Activated CD4-positive, alpha-beta T cell treated with anti-CD3 and anti-CD28 coated beads for 48 hours (primary cell): ENCODE results near the gene ACTA1.
"Not testable (repeated sequence)": the region's sequence is repeated elsewhere in the genome, so short reads cannot be mapped to it uniquely, and the experiment has no call there.

ENCODE experiments used
- DNase-seq: peaks from one replicate; pipeline ENCODE4 v3.0.0-alpha.2; 2020

Gene ACTA1

GRCh38 chr1:229438021-229438420, 4.1 kb upstream of the ACTA1 start:
- DNase-seq, result no peak

GRCh38 chr1:229437443-229437842, 3.5 kb upstream of the ACTA1 start:
- no peak for DNase-seq

- DNase-seq, result no peak
These were observed 2.3 kb upstream of the ACTA1 start for GRCh38 chr1:229436201-229436600.

GRCh38 chr1:229434641-229435051, 752 bp upstream of the ACTA1 start:
- no peak for DNase-seq

- no peak for DNase-seq
These were observed 410 bp downstream of the ACTA1 start for GRCh38 chr1:229433364-229434004.

- DNase-seq, result no peak
These were observed 989 bp downstream of the ACTA1 start for GRCh38 chr1:229432905-229433304.

GRCh38 chr1:229432116-229432461, 1.8 kb downstream of the ACTA1 start:
- no peak for DNase-seq

- no peak for DNase-seq
These were observed 2.4 kb downstream of the ACTA1 start for GRCh38 chr1:229431284-229432115.

GRCh38 chr1:229430761-229431283, 3.1 kb downstream of the ACTA1 start:
- peak; percentile 62 for DNase-seq

- no peak for DNase-seq
These were observed 5.6 kb downstream of the ACTA1 start for GRCh38 chr1:229428256-229428655.

GRCh38 chr1:229427572-229427971, 6.3 kb downstream of the ACTA1 start:
- DNase-seq, result no peak

GRCh38 chr1:229425564-229426159, 8.2 kb downstream of the ACTA1 start:
- no peak for DNase-seq

- DNase-seq, result no peak
These were observed 13.1 kb downstream of the ACTA1 start for GRCh38 chr1:229420765-229421164.

GRCh38 chr1:229420224-229420623, 13.7 kb downstream of the ACTA1 start:
- DNase-seq, result no peak

- DNase-seq, result not testable (repeated sequence)
These were observed 15.3 kb downstream of the ACTA1 start for GRCh38 chr1:229418586-229418985.

GRCh38 chr1:229412810-229413209, 21.1 kb downstream of the ACTA1 start:
- not testable (repeated sequence) for DNase-seq

- no peak for DNase-seq
These were observed 21.8 kb downstream of the ACTA1 start for GRCh38 chr1:229412056-229412455.

- no peak for DNase-seq
These were observed 22.3 kb downstream of the ACTA1 start for GRCh38 chr1:229411434-229412055.

- DNase-seq, result peak; percentile 43
These were observed 23.0 kb downstream of the ACTA1 start for GRCh38 chr1:229410692-229411433.

GRCh38 chr1:229410370-229410691, 23.6 kb downstream of the ACTA1 start:
- no peak for DNase-seq

- DNase-seq, result no peak
These were observed 24.1 kb downstream of the ACTA1 start for GRCh38 chr1:229409616-229410369.

GRCh38 chr1:229408458-229409037, 25.3 kb downstream of the ACTA1 start:
- no peak for DNase-seq
